Measurements from ENCODE around the gene PITX3. TPM values are rescaled to one million over a fixed set of nuclear protein-coding genes. Genes with fewer than 3 reads are reported as not detected.

The PITX3 gene
- polyA plus RNA-seq, 3 donors, result not detected

GRCh38 chr10:102283890-102284289 is 42.6 kb upstream of the PITX3 start:
- TF ChIP-seq CTCF (IDR thresholded peaks at IDR 0.05), result no peak
- Histone ChIP-seq H3K27me3 (ENCODE audit: control insufficient read depth in 2 of 2, insufficient read depth in 2 of 2, low read length in 2 of 2) (no peaks in the 10 kb centered on the region), H3K9ac (ENCODE audit: insufficient read depth, low read length, poor library complexity, severe bottlenecking) (no peak overlapping the region), H3K79me2 (ENCODE audit: insufficient read depth, low read length) (peaks cover 78% of the 10 kb centered on the region), H3K4me2 (replicated peaks; ENCODE audit: extremely low read depth, low read length, poor library complexity, severe bottlenecking) (no peak overlapping the region), H2AFZ (ENCODE audit: insufficient read depth, low read depth, low read length, poor library complexity, severe bottlenecking) (no peak overlapping the region), H4K20me1 (ENCODE audit: insufficient read depth, low read length) (peaks cover 90% of the 10 kb centered on the region), H3K4me3 (replicated peaks in 1 of 3; ENCODE audit: low read depth in 2 of 3, low read length in 3 of 3) (no peak overlapping the region), H3K4me1 (ENCODE audit: control insufficient read depth in 1 of 2, insufficient read depth in 2 of 2, low read length in 2 of 2) (peaks cover 3 to 4% of the 10 kb centered on the region in 2 donors), H3K36me3 (replicated peaks in 1 of 2; ENCODE audit: control insufficient read depth in 1 of 2, insufficient read depth in 2 of 2, low read length in 2 of 2) (peaks cover 11 to 74% of the 10 kb centered on the region in 2 donors), H3K27ac (ENCODE audit: low read depth in 1 of 2, low read length in 2 of 2) (no peak overlapping the region), H3K9me3 (replicated peaks in 1 of 2; ENCODE audit: control insufficient read depth in 1 of 2, insufficient read depth in 1 of 2, low read length in 2 of 2) (no peaks in the 10 kb centered on the region)
- no peaks in the 10 kb centered on the region for H3K27me3 Mint-ChIP-seq (ENCODE audit: low read depth in 3 of 3)
- no peak for DNase-seq
- H3K4me1 Mint-ChIP-seq, result peaks cover 21% of the 10 kb centered on the region
- H3K27ac Mint-ChIP-seq, result no peak overlapping the region
- no peaks in the 10 kb centered on the region for H3K9me3 Mint-ChIP-seq
- WGBS (ENCODE audit: insufficient coverage), result 60% methylated on average over 1 of the region's 2 CpGs
- peaks cover 42 to 61% of the 10 kb centered on the region in 2 donors for H3K36me3 Mint-ChIP-seq
- no peak overlapping the region for H3K4me3 Mint-ChIP-seq
- intact Hi-C loops (cut with micrococcal nuclease), result no loop called here

GRCh38 chr10:102283488-102283887 is 42.2 kb upstream of the PITX3 start:
- peaks cover 3 to 4% of the 10 kb centered on the region in 2 donors for H3K4me1 ChIP-seq (ENCODE audit: control insufficient read depth in 1 of 2, insufficient read depth in 2 of 2, low read length in 2 of 2)
- H3K9ac ChIP-seq (ENCODE audit: insufficient read depth, low read length, poor library complexity, severe bottlenecking), result no peak overlapping the region
- no peak for TF ChIP-seq CTCF (IDR thresholded peaks at IDR 0.05)
- Mint-ChIP-seq H3K27ac (no peak overlapping the region), H3K9me3 (no peaks in the 10 kb centered on the region), H3K36me3 (peaks cover 40 to 57% of the 10 kb centered on the region in 2 donors), H3K4me3 (no peak overlapping the region), H3K4me1 (peaks cover 22% of the 10 kb centered on the region), H3K27me3 (ENCODE audit: low read depth in 3 of 3) (no peaks in the 10 kb centered on the region)
- peaks cover 11 to 74% of the 10 kb centered on the region in 2 donors for H3K36me3 ChIP-seq (replicated peaks in 1 of 2; ENCODE audit: control insufficient read depth in 1 of 2, insufficient read depth in 2 of 2, low read length in 2 of 2)
- H4K20me1 ChIP-seq (ENCODE audit: insufficient read depth, low read length), result peaks cover 90% of the 10 kb centered on the region
- WGBS (ENCODE audit: insufficient coverage), result 91% methylated on average over 2 of the region's 2 CpGs
- no peaks in the 10 kb centered on the region for H3K27me3 ChIP-seq (ENCODE audit: control insufficient read depth in 2 of 2, insufficient read depth in 2 of 2, low read length in 2 of 2)
- H3K9me3 ChIP-seq (replicated peaks in 1 of 2; ENCODE audit: control insufficient read depth in 1 of 2, insufficient read depth in 1 of 2, low read length in 2 of 2), result no peaks in the 10 kb centered on the region
- no peak overlapping the region for H2AFZ ChIP-seq (ENCODE audit: insufficient read depth, low read depth, low read length, poor library complexity, severe bottlenecking)
- DNase-seq, result no peak
- intact Hi-C loops (cut with micrococcal nuclease), result no loop called here
- no peak overlapping the region for H3K27ac ChIP-seq (ENCODE audit: low read depth in 1 of 2, low read length in 2 of 2)
- peaks cover 82% of the 10 kb centered on the region for H3K79me2 ChIP-seq (ENCODE audit: insufficient read depth, low read length)
- no peak overlapping the region for H3K4me2 ChIP-seq (replicated peaks; ENCODE audit: extremely low read depth, low read length, poor library complexity, severe bottlenecking)
- no peak overlapping the region for H3K4me3 ChIP-seq (replicated peaks in 1 of 3; ENCODE audit: low read depth in 2 of 3, low read length in 3 of 3)

All from CD14-positive monocyte (primary cell).